NCI-H2107 treated with DMSO at 0.1 percent for 48 hours (cell line): ENCODE results near the gene IL4R.
"Not testable (repeated sequence)": the region's sequence is repeated elsewhere in the genome, so short reads cannot be mapped to it uniquely, and the experiment has no call there.

Experiments
- DNase-seq: peaks from one replicate; lab custom pipeline; 2025; ENCODE audit not compliant: unreplicated experiment; lab: John Stamatoyannopoulos, UW

Gene IL4R

DNA sequence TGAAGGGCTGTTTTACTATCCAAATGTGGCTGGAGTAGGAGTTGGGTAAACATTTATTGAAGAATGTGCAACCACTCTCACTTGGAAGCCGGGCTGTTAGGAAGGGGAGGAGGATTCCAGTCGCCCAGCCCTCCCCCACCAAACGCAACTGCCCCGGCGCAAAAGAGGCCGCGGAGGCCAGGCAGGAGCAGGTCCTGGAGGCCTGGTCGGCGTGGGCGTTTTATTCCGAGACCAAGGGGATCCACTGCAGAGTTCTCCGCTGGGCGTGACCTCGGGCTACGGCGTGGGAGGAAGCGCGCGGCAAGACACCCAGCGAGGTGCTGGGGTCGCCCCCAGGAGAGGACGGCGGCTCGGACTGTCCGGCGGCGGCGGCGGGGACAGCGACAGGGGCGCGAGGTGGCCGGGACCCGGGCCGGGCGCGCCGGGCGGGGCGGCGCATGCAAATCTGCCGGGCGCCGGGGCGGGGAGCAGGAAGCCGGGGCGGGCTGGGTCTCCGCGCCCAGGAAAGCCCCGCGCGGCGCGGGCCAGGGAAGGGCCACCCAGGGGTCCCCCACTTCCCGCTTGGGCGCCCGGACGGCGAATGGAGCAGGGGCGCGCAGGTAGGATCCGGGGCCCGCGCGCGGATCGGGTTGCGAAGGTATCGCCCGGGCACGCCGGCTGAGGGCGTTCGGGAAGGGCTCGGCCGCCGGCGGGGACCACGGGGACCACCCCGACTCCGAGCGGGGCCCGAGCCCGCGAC is at the start of gene IL4R:
Gene IL4R, plus strand, starts transcription at position 553 of the 739 bp plus-strand sequence. CDS start 26,230 bp downstream, outside the sequence.
- no peak for DNase-seq

DNA sequence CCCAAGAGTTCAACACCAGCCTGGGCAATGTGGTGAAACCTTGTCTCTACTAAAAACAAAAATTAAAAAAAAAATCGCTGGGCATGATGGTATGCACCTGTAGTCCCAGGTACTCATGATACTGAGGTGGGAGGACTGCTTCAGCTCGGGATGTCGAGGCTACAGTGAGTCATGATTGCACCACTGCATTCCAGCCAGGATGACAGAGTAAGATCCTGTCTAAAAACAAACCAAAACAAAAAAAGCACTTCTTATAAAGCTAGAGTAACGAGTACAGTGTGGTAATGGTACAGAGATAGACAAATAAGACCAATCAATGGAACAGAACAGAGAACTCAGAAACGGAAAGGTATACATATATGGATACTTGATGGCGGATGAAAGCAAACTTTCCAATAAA is 49.6 kb upstream of the IL4R start:
- DNase-seq, result no peak

DNA sequence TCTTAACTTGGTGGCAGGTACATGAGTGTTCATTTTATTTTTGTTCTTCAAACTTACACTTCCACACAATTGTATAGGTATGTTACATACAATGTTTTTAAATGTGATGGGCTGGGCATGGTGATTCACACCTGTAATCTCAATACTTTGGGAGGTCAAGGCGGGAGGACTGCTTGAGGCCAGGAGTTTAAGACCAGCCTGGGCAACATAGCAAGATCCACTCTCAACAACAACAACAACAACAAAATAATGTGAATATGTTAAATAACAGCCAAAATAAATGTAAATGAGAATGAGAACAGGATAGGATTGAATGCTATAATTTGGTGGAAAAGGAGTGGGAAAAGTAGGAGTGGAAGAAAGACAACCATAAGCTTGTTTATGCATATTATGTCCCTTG is 47.8 kb upstream of the IL4R start:
- DNase-seq, result no peak

DNA sequence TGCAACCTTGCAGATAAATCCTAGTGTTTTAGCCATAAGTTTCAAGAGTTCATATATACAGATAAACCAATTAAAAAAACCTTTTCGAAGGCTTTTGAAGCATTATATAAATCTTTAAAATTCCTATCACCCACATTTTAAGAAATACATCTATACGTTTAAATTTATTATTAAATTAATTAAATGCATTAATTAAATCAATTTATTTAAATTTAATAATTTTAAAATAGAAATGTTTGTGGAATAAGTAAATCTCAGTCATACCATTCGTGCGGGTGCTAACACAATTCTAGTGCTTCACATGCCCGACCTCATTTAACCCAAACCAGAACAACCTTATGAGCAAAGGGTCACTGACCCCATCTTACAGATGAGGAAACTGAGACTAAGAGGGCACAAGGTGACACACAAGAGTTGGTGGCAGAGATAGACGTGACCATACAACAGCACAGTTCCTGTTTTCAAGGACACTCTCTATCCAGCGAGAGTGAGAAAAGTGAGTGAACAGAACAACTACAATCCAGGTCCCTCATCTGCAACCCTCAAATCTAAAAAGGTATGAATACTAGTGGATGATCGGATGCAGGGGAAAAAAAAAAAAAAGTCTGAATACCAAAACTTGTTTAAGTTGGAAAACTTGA is 46.6 kb upstream of the IL4R start:
- DNase-seq, result no peak

DNA sequence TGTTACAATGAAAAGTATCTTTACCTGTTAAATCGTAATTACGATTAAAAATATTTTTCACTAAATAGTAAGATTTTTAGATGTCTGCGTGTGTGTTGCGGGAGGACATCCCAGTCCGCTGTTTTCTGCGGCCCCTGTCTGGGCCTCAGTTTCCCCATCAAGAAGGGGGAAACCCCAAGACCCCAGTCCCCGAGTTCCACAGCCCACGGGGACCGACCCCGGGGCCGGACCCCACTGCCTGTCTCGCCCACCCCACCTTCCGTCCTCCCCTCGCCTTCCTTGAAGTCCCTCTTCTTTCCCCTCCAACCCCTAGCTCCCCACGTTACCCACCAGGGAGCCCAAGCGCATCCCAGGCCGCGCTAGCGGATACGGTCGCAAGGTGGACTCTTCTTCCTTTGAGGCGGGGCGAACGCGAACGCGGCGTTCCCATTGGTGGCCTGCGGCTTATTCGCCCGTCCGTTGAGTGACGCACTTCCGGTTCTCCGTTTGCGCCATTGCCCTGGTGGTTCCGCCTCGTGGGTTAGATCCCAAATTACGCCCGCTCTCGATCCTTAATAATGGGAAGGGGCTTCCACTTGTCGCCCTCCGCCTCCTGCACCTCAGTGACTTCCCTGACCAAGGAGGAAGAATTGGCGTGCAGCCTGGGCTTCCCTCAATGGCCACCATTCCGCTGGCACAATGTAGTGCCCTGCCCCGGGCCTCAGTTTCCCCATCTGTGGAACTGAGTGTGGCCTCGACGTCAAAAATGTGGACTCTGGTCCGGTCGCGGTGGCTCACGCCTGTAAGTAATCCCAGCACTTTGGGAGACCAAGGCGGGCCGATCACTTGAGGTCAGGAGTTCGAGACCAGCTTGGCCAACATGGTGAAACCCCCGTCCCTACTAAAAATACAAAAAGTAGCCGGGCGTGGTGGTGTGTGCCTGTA is 45.1 kb upstream of the IL4R start, which contains the start of gene NSMCE1:
Gene NSMCE1, minus strand, starts transcription at position 397 of the 924 bp plus-strand sequence. CDS start 11,202 bp downstream, outside the sequence.
- DNase-seq, result peak; percentile 81

DNA sequence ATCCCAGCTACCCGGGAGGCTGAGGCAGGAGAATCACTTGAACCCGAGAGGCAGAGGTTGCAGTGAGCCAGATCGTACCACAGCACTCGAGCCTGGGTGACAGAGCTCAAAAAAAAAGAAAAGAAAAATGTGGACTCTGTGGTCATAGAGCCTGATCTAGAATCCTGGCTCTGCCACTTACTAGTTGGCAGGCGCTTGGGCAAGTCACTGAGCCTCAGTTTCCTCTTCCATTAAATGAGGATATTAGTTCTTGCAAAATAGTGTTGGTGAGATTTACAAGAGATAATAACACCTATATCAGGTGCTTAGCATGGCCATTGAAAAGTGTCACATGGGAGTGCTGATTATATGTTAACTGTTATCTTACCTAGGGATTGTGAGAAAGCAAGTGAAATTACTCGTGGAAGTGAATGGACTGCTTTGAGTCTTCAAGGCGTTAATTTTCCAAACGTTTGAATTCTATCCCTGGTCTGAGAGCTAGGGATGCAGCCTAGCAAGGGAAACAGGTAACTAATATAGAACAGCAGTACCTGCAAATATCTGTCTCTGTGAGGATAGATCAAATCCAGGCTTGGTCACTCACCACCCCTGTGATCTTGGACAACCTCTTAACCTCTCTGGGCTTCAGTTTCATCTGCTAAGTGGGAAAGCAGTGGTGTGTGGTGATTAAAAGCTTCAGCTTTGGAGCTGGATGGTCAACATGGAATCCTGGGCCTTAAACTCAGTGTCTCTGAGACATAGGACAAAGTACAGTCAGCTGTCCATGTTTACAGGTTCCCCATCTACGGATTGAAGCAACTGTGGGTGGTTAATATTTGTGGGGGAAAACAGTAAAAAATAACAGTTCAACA is 44.2 kb upstream of the IL4R start:
- DNase-seq, result no peak

DNA sequence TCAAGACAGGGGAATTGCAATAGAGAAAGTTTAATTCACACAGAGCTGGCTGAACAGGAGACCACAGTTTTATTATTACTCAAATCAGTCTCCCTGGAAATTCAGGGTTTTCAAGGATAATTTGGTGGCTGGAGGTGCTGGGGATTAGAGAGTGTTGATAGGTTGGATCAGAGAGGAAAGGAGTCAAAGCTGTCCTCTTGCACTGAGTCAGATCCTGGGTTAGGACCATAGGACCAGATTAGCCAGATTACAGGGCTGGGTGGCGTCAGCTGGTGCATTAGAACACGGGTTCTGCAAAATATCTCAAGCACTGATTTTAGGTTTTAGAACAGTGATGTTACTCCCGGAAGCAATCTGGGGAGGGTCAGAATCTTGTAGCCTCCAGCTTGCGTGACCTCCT is 43.4 kb upstream of the IL4R start:
- DNase-seq, result no peak

DNA sequence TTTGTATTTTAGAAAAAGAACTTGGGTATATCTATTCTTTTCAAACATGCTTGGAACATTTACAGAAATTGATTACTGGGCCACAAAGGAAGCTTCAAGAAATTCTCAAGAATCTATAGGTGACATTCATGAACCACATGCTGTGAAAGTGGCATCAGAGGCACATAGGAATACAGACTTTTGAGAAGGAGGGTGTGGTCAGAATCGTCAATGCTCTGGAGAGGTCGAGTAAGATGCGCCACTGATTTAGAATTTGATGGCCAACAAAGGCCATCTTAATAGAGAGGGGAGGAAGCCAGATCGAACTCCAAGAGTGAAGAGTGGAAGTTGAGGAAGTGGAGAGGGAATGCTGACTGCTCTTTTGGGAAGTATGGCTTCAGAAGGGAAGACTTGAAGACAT is 41.7 kb upstream of the IL4R start:
- DNase-seq, result no peak

DNA sequence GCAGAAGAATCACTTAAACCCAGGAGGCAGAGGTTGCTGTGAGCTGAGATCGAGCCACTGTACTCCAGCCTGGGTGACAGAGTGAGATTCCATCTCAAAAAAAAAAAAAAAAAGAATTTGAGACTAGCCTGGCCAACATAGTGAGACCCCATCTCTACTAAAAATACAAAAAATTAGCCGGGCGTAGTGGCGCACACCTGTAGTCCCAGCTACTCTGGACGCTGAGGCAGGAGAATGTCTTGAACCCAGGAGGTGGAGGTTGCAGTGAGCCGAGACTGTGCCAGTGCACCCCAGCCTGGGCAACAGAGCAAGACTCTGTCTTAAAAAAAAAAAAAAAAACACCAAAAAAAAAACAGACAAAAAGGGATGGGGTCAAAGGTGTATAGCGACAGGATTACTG is 41.1 kb upstream of the IL4R start:
- not testable (repeated sequence) for DNase-seq

DNA sequence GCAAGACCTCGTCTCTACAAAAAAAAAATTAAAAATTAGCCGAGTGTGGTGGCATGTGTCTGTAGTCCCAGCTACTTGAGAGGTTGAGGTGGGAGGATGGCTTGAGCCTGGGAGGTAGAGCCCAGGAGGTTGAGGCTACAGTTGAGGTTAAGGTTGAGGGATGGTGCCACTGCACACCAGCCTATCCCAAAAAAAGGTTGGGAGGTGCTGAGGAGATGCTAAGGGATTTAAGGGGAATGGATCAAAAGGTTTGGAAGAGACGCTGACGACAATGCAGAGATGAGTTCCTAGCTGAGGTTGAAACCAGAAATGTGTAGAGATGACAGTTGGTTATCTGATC is 40.5 kb upstream of the IL4R start:
- DNase-seq, result no peak

DNA sequence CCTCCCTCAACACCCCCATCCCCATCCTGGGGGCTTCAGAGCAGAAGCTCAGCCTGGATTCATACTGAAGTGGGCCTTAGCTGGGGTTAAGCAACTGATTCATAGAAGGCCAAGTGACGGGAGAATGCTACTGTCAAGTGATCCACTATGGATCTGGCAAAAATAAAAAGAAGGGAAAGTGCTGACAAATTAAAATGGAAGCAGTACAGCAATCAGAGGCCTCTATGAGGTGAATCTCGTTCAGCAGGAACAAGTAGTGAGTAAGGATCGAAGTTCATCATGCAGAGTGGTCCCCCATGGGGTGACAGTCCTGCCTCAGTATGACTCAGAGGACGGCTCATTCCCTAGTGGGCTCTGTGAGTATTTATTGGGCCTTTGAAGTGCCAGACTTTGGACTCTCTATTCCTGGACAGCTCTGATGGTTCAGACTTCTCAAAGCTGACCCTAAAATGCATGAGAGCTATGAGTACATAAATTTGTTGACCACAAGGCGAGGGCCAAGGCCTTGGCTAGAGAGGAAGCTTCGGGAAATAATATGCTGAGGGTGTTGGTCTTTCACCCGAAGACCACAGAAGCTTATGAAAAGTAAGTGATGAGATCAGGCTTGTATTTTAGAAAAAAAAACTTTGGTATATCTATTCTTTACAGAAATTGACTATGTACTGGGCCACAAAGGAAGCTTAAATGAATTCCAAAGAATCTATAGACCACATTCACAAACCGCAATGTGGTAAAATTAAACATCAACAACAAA is 39.9 kb upstream of the IL4R start:
- no peak for DNase-seq

DNA sequence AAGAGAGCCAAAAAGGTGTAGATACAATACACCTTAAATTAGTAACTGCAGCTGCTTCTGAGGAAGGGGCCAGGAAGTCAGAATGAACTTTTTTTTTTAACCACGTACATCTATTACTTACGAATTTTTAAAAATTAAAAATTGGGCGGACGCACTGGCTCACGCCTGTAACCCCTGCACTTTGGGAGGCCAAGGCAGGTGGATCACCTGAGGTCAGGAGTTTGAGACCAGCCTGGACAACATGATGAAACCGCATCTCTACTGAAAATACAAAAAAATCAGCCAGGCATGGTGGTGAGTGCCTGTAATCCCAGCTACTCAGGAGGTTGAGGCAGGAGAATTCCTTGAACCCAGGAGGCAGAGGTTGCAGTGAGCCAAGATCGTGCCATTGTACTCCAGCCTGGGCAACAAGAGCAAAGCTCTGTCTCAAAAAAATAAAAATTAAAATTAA is 39.3 kb upstream of the IL4R start:
- not testable (repeated sequence) for DNase-seq

DNA sequence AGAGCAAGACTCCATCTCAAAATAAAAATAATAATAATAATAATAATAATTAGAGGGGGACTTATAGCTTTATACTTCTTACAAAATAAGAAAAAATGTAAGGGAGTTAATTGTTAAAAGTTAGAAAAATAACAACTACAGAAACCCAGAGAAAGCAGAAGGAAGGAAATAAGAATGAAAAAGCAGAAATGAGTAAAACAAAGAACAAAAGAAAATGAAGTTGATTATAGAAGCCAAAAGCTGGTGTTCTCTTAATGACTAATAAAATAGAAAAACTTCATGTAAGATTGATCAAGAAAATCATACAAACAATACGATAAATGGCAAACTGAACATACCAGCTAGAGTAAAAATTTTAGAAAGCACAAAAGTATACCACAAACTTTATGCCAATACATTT is 38.4 kb upstream of the IL4R start:
- no peak for DNase-seq

DNA sequence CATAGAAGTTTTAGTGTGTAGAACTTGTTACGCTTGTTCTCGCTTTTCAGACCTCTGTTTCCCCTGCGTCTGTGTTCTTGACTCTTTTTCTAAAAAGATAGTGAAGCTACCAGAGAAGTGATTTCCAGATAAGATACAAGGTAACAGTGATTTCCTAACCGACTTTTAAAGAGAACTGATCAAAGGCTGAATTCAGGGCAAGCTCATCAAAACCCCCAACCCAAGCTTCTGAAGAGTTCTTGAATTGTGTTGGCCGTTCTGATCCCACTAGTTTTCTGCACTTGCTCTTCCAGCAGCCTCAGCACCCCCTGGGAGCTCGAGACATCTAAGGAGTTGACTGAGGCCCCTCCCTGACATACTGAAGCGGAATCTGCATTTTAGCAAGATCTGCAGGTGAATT is 32.5 kb upstream of the IL4R start:
- DNase-seq, result no peak

DNA sequence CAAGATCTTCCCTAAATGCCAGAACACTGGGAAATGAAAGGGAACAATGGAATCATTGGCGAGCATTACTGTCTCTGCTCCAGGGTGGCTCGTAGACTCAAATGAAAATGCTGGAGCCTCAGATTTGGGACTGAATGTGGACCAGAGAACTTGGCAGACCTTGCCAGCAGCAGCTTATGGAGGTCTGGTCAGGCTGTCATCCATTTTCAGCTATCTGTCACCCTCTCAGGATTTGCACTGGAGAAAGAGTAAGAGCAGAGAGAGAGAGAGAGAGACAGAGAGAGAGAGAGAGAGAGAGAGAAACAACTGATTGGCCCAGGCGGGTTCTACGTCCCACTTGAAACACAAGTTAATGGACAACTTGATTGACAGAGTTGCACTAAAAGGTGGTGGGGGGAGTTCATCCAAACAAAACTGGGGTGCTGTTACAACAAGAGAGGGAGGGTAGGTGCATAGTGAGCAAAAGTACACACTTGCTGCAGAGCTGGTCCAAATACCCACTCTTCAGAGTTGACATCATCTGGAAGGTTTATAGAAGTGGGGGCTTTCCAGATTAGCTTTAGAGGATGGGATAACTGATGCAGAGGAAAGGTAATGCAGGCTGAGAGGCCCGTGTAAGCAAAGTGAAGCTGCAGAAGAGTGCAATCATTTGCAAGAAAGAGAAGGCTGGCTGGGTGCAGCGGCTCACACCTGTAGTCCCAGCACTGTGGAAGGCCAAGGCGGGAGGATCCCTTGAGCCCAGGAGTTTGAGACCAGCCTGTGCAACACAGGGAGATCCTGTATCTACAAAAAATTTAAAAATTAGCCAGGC is 28.7 kb upstream of the IL4R start:
- DNase-seq, result no peak

DNA sequence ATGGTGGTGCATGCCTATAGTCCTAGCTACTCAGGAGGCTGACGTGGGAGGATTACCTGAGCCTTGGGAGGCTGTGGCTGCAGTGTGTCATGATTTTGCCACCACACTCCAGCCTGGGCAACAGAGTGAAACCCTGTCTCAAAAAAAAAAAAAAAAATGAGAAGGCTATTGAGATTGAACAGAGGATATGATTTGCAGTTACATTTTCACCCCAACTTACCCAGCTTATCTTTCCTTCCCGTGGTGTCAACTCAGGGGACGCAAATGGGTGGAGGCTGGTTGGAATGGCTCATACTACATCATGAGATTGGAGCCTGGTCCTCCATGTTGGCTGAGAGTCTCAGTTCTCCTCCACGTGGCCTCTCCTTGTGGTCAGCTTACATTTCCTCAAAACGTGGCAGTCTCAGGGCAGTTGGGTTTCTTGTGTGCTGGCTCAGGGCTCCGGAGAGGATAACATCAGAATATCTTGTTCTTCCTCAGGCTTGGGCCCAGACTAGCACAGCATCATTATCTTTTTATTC is 28.0 kb upstream of the IL4R start:
- no peak for DNase-seq

DNA sequence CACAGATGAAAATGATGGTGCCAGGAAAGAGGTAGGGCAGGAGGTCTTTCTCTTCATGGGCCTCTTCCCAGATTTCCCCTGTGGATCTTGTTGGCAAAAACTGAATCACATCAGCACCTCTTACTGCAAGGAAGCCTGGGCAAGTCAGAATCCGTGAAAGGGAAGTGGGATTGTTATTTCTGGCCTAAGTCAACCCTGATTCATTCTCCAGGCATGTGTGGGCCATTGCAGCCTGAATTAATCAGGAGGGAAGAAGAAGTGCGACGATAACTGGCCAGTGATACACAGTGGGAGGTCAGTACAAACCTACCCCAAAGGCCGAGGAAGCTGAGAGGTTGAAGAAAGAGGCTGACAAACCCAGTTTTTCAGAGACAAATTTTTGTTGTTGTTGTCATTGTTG is 27.3 kb upstream of the IL4R start:
- no peak for DNase-seq

DNA sequence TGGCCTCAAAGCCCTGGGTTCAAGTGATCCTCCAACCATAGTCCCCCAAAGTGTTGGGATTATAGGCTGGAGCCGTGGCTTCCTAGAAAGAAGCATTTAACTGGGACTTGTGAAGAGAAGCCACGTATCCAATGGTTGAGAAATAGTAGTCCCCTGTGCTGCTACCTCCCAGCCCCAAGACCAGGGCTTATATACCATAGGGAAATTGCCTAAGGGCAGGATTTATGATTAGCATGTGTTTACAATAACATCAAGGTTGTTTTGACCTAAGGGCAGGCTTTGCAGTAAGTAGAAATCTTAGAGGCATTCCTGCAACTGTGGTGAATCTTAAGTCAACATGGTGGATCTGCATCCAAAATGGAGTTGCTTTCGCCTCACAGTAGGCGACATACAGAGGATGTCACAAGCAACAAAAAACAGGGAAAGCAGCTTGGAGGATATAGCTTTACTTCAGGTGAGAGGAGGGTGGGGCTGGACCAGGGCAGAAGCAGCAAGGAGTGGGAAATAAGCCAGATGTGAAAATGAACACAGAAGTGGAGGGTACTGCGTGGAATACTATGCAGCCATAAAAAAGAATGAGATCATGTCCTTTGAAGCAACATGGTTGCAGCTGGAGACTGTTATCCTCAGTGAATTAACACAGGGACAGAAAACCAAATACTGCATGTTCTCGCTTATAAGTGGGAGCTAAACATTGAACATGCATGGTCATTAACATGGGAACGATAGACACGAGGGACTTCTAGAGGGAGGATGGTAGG is 26.5 kb upstream of the IL4R start:
- DNase-seq, result no peak
